ENCODE measurements around the gene OR2T8. TPM values are rescaled to one million over a fixed set of nuclear protein-coding genes. Genes with fewer than 3 reads are reported as not detected.

Gene OR2T8
- total RNA-seq, 1 experiment from 2014 or later, result not detected

DNA sequence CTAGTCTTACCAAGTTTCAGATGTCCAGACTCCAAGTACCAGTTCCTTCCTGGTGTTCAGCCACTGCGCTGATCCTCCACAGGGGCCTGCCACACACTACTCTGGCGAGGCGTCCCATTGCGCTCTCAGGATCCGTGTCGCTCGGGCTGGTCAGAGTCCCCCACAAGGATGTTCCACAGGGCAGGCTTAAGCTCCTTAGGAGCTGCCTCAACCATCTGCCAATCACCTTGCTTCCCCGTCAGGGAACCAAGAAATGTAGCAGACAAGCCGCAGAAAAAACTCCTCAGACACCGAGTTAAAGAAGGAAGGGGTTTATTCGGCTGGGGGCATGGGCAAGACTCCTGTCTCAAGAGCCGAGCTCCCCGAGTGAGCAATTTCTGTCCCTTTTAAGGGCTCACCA lies 14.9 kb upstream of the OR2T8 start:
- ChIA-PET POLR2A (no interaction called here), RAD21 (ENCODE audit: low non-redundant PET in 1 of 2, low total read pairs in 2 of 2, uncharacterized antibody in 2 of 2, unreplicated experiment in 2 of 2) (no interaction called here), CTCF (no interaction called here)
- no peaks in the 10 kb centered on the region for H3K4me1 ChIP-seq (ENCODE audit: control insufficient read depth in 1 of 2, insufficient read depth in 2 of 2, low read length in 2 of 2)
- BruUV-seq (replicated peaks), result no TSS peak
- H3K4me2 ChIP-seq (ENCODE audit: low read length), result no peak overlapping the region
- intact Hi-C loops (cut with micrococcal nuclease), result no loop called here
- no peak overlapping the region for H3K9ac ChIP-seq (ENCODE audit: low read length)
- H3K36me3 ChIP-seq (ENCODE audit: control insufficient read depth in 1 of 2, insufficient read depth in 2 of 2, low read length in 2 of 2), result no peaks in the 10 kb centered on the region
- H3K4me3 ChIP-seq (replicated peaks in 1 of 2; ENCODE audit: low read depth in 1 of 2, low read length in 2 of 2), result no peak overlapping the region
- TF ChIP-seq POLR2A (IDR thresholded peaks at IDR 0.05; ENCODE audit: borderline replicate concordance, extremely low read depth, insufficient read depth, insufficient read length) (no peak), ZFX (IDR thresholded peaks at IDR 0.05) (no peak), ELF1 (IDR thresholded peaks at IDR 0.05; ENCODE audit: borderline replicate concordance, low read depth) (no peak), CEBPB (IDR thresholded peaks at IDR 0.05; ENCODE audit: low read depth) (no peak), SP1 (IDR thresholded peaks at IDR 0.05; ENCODE audit: low read depth) (no peak), YY1 (IDR thresholded peaks at IDR 0.05; ENCODE audit: extremely low read depth, insufficient replicate concordance, low read depth, low read length) (no peak), CBX3 (IDR thresholded peaks at IDR 0.05; ENCODE audit: low read depth) (no peak)
- TF ChIP-seq, protein P1, sequence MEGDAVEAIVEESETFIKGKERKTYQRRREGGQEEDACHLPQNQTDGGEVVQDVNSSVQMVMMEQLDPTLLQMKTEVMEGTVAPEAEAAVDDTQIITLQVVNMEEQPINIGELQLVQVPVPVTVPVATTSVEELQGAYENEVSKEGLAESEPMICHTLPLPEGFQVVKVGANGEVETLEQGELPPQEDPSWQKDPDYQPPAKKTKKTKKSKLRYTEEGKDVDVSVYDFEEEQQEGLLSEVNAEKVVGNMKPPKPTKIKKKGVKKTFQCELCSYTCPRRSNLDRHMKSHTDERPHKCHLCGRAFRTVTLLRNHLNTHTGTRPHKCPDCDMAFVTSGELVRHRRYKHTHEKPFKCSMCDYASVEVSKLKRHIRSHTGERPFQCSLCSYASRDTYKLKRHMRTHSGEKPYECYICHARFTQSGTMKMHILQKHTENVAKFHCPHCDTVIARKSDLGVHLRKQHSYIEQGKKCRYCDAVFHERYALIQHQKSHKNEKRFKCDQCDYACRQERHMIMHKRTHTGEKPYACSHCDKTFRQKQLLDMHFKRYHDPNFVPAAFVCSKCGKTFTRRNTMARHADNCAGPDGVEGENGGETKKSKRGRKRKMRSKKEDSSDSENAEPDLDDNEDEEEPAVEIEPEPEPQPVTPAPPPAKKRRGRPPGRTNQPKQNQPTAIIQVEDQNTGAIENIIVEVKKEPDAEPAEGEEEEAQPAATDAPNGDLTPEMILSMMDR (IDR thresholded peaks at IDR 0.05 in 2 of 3, conservative IDR thresholded peaks at IDR 0.05 in 1 of 3; ENCODE audit: borderline replicate concordance in 1 of 3, insufficient read depth in 1 of 3, low read depth in 2 of 3, low read length in 2 of 3), result no peak
- TF ChIP-seq, protein P2, sequence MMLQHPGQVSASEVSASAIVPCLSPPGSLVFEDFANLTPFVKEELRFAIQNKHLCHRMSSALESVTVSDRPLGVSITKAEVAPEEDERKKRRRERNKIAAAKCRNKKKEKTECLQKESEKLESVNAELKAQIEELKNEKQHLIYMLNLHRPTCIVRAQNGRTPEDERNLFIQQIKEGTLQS (IDR thresholded peaks at IDR 0.05), result no peak
- TF ChIP-seq, protein P3, sequence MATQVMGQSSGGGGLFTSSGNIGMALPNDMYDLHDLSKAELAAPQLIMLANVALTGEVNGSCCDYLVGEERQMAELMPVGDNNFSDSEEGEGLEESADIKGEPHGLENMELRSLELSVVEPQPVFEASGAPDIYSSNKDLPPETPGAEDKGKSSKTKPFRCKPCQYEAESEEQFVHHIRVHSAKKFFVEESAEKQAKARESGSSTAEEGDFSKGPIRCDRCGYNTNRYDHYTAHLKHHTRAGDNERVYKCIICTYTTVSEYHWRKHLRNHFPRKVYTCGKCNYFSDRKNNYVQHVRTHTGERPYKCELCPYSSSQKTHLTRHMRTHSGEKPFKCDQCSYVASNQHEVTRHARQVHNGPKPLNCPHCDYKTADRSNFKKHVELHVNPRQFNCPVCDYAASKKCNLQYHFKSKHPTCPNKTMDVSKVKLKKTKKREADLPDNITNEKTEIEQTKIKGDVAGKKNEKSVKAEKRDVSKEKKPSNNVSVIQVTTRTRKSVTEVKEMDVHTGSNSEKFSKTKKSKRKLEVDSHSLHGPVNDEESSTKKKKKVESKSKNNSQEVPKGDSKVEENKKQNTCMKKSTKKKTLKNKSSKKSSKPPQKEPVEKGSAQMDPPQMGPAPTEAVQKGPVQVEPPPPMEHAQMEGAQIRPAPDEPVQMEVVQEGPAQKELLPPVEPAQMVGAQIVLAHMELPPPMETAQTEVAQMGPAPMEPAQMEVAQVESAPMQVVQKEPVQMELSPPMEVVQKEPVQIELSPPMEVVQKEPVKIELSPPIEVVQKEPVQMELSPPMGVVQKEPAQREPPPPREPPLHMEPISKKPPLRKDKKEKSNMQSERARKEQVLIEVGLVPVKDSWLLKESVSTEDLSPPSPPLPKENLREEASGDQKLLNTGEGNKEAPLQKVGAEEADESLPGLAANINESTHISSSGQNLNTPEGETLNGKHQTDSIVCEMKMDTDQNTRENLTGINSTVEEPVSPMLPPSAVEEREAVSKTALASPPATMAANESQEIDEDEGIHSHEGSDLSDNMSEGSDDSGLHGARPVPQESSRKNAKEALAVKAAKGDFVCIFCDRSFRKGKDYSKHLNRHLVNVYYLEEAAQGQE (IDR thresholded peaks at IDR 0.05; ENCODE audit: low read depth), result no peak
- no peaks in the 10 kb centered on the region for H4K20me1 ChIP-seq (ENCODE audit: insufficient read depth)
- ATAC-seq (no peak), DNase-seq (ENCODE audit: low read depth, low spot score) (no peak)
- H3K27me3 ChIP-seq (ENCODE audit: insufficient read depth, low read length), result no peaks in the 10 kb centered on the region
- H3K27ac ChIP-seq (ENCODE audit: low read depth, low read length), result no peak overlapping the region
- H2AFZ ChIP-seq (ENCODE audit: low read depth, low read length, poor library complexity, severe bottlenecking), result no peak overlapping the region
- H3K9me2 ChIP-seq (ENCODE audit: insufficient read depth), result no peaks in the 10 kb centered on the region
- H3K79me2 ChIP-seq (ENCODE audit: insufficient read depth, low read length), result no peaks in the 10 kb centered on the region
- peaks cover 0 to 5% of the 10 kb centered on the region in 2 experiments; a peak in 2 of 4 replicates for H3K9me3 ChIP-seq (ENCODE audit: control insufficient read depth in 1 of 2, insufficient read depth in 1 of 2, low read depth in 1 of 2, low read length in 2 of 2)
